ENCODE results near the gene DRAM1. TPM values are rescaled to one million over a fixed set of nuclear protein-coding genes. Genes with fewer than 3 reads are reported as not detected.

DRAM1 gene
- total RNA-seq, 1 experiment from 2014 or later = 6.9 TPM

DNA sequence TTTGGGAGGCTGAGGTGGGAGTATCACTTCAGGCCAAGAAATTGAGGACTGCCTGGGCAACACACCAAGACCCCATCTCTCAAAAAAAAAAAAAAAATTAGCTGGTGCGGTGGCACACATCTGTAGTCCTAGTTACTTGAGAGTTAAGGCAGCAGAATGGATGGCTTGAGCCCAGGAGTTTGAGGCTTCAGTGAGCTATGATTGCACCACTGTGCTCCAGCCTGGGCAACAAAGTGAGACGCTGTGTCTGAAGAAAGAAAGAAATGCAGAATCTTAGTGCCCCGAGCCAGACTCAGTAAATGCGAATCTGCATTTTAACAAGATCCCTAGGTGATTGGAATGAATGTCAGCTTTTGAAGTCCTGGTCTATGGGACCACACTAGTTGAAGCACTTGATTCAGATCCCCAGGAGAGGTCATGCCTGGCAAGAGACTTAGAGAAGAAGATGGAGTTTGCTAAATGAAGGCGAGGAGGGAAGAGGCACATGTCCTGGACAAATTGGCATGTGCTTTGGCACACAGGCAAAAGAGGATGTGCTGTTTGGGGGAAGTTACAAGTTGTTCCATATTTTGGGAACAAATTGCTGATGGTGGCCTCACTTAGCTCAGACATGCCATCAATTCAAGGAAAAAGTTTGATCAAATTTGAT lies 56.6 kb downstream of the DRAM1 start:
- POLR2A ChIA-PET = interaction anchor here (0.6 kb wide), 1 partner anchor 17 kb away, joined by 3 read pairs; no protein-coding TSS in a partner anchor
- no peak for TF ChIP-seq FOXP4 (CRISPR knock-in tag; IDR thresholded peaks at IDR 0.05)
- no peak for TF ChIP-seq JUN (CRISPR knock-in tag; IDR thresholded peaks at IDR 0.05)
- TF ChIP-seq TEAD4 (CRISPR knock-in tag; IDR thresholded peaks at IDR 0.05) = no peak
- TF ChIP-seq STAT6 (CRISPR knock-in tag; conservative IDR thresholded peaks at IDR 0.05; ENCODE audit: low read depth) = no peak
- no peak for TF ChIP-seq IRF2 (CRISPR knock-in tag; IDR thresholded peaks at IDR 0.05; ENCODE audit: borderline replicate concordance, low read depth)
- TF ChIP-seq NFATC4 (CRISPR knock-in tag; IDR thresholded peaks at IDR 0.05) = no peak

GRCh38 chr12:101935890-101936746 lies 58.7 kb downstream of the DRAM1 start:
- ChIA-PET CTCF (interaction anchor here (0.6 to 1.5 kb wide), 3 partner anchors 19 to 766 kb away, joined by 3 to 4 read pairs (median 3); no protein-coding TSS in a partner anchor), POLR2A (interaction anchor here (0.5 kb wide), 1 partner anchor 187 kb away, joined by 3 read pairs; no protein-coding TSS in a partner anchor)
- peaks cover 23% of the 10 kb centered on the region for H3K4me1 Mint-ChIP-seq
- DNase-seq (ENCODE audit: low spot score) (no peak), ATAC-seq (peak; percentile 56)
- no peaks in the 10 kb centered on the region for H3K36me3 Mint-ChIP-seq
- H3K9me3 Mint-ChIP-seq = 0 out of 2 replicates have a peak, but pooled peaks cover 4% of the 10 kb centered on the region
- H3K27me3 Mint-ChIP-seq (ENCODE audit: low read depth) = no peaks in the 10 kb centered on the region; the same call in 1 of the 2 replicates
- no peak overlapping the region for H3K4me3 Mint-ChIP-seq
- TF ChIP-seq GRHL2 (CRISPR knock-in tag; IDR thresholded peaks at IDR 0.05; ENCODE audit: insufficient replicate concordance, severe bottlenecking) (no peak), HMGA2 (CRISPR knock-in tag; IDR thresholded peaks at IDR 0.05) (no peak), NR3C1 (CRISPR knock-in tag; conservative IDR thresholded peaks at IDR 0.05; ENCODE audit: low read depth) (no peak), IRF2 (CRISPR knock-in tag; IDR thresholded peaks at IDR 0.05; ENCODE audit: borderline replicate concordance, low read depth) (no peak), OVOL2 (CRISPR knock-in tag; IDR thresholded peaks at IDR 0.05; ENCODE audit: borderline replicate concordance) (no peak)
- TF ChIP-seq, protein P1, sequence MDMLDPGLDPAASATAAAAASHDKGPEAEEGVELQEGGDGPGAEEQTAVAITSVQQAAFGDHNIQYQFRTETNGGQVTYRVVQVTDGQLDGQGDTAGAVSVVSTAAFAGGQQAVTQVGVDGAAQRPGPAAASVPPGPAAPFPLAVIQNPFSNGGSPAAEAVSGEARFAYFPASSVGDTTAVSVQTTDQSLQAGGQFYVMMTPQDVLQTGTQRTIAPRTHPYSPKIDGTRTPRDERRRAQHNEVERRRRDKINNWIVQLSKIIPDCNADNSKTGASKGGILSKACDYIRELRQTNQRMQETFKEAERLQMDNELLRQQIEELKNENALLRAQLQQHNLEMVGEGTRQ (CRISPR knock-in tag; IDR thresholded peaks at IDR 0.05) = no peak
- TF ChIP-seq, protein P2, sequence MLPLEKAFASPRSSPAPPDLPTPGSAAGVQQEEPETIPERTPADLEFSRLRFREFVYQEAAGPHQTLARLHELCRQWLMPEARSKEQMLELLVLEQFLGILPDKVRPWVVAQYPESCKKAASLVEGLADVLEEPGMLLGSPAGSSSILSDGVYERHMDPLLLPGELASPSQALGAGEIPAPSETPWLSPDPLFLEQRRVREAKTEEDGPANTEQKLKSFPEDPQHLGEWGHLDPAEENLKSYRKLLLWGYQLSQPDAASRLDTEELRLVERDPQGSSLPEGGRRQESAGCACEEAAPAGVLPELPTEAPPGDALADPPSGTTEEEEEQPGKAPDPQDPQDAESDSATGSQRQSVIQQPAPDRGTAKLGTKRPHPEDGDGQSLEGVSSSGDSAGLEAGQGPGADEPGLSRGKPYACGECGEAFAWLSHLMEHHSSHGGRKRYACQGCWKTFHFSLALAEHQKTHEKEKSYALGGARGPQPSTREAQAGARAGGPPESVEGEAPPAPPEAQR (CRISPR knock-in tag; IDR thresholded peaks at IDR 0.05) = no peak
- H3K27ac Mint-ChIP-seq = no peak overlapping the region

More for the DNA sequence above, 56.6 kb downstream of the DRAM1 start:
- DNase-seq (ENCODE audit: low spot score) (no peak), ATAC-seq (no peak)
- CTCF ChIA-PET = interaction anchor here (0.5 to 0.9 kb wide), 2 partner anchors 107 to 161 kb away, joined by 3 to 5 read pairs; no protein-coding TSS in a partner anchor
- H3K27me3 Mint-ChIP-seq (ENCODE audit: low read depth) = no peaks in the 10 kb centered on the region; the same call in 1 of the 2 replicates
- 0 out of 2 replicates have a peak, but pooled peaks cover 4% of the 10 kb centered on the region for H3K9me3 Mint-ChIP-seq
- H3K27ac Mint-ChIP-seq = no peak overlapping the region
- H3K4me1 Mint-ChIP-seq = peaks cover 11% of the 10 kb centered on the region
- no peak overlapping the region for H3K4me3 Mint-ChIP-seq
- H3K36me3 Mint-ChIP-seq = no peaks in the 10 kb centered on the region

All from WTC11 (cell line).